Gastroesophageal sphincter (tissue), 2 donors: Measurements from ENCODE around the gene ACTL7A.

Experiments
- POLR2A ChIP-seq, 2 donors: fragments of 450-650 bp; IDR thresholded peaks; one replicate each; pipeline ENCODE4 v1.6.1; 2017; ENCODE audit warnings: antibody characterized with exemption in 2 of 2, mild to moderate bottlenecking in 2 of 2, moderate library complexity in 1 of 2
- POLR2AphosphoS5 ChIP-seq: sonication (generic); formaldehyde crosslinking; IDR thresholded peaks from one replicate; pipeline ENCODE4 v1.6.1; 2017; ENCODE audit warnings: antibody characterized with exemption

- TF ChIP-seq POLR2A (IDR thresholded peaks at IDR 0.05) (no peak), POLR2AphosphoS5 (no peak)
Measured at GRCh38 chr9:108859459-108860114, 2.5 kb upstream of the ACTL7A start.
